ENCODE results near the gene CORIN. TPM values are rescaled to one million over a fixed set of nuclear protein-coding genes. Genes with fewer than 3 reads are reported as not detected.

The CORIN gene
- total and polyA plus RNA-seq, 7 donors, result under 0.01 to 2.5 (median 0.34) TPM

DNA sequence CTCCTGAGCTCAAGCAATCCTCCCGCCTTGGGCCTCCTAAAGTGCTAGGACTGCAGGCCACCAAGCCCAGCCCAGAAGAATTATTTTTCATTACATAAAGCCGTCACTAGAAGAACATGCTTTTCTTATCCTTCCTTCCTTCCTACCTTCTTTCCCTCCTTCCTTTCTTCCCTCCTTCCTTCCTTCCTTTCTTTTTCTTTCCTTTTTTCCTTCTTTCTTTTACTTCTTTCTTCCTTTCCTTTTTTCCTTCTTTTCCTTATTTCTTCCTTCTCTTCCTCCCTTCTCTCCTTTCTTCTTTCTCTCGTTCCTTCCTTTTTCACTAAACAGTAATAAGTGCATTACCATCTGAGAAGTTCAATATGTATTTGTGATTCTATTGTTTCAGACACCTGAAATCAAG is 231.4 kb downstream of the CORIN start:
- H3K36me3 ChIP-seq, result peaks cover 0 to 3% (median 0%) of the 10 kb centered on the region in 4 donors
- WGBS, 2 donors, result 93% methylated on average over 3 of the region's 3 CpGs
- no peak for DNase-seq
- H3K27ac ChIP-seq, result no peak overlapping the region
- TF ChIP-seq EP300 (IDR thresholded peaks at IDR 0.05) (no peak), CTCF (IDR thresholded peaks at IDR 0.05) (no peak), POLR2A (IDR thresholded peaks at IDR 0.05) (no peak), POLR2AphosphoS5 (IDR thresholded peaks at IDR 0.05) (no peak)
- H3K9me3 ChIP-seq, result no peaks in the 10 kb centered on the region
- H3K27me3 ChIP-seq, result no peaks in the 10 kb centered on the region
- no peak overlapping the region for H3K4me3 ChIP-seq
- H3K4me1 ChIP-seq, result no peaks in the 10 kb centered on the region
- intact Hi-C loops (cut with DNase I), result no loop called here

GRCh38 chr4:47598896-47599295 is 239.0 kb downstream of the CORIN start:
- Histone ChIP-seq H3K27me3 (no peaks in the 10 kb centered on the region), H3K4me1 (no peaks in the 10 kb centered on the region), H3K4me3 (no peak overlapping the region), H3K27ac (no peak overlapping the region), H3K36me3 (peaks cover 0 to 3% (median 0%) of the 10 kb centered on the region in 4 donors), H3K9me3 (no peaks in the 10 kb centered on the region)
- intact Hi-C loops (cut with DNase I), result no loop called here
- WGBS, 2 donors, result 93 to 94% methylated on average over 3 of the region's 3 CpGs
- TF ChIP-seq POLR2A (IDR thresholded peaks at IDR 0.05), result no peak
- no peak for TF ChIP-seq CTCF (IDR thresholded peaks at IDR 0.05)
- DNase-seq, result no peak

- TF ChIP-seq EP300 (IDR thresholded peaks at IDR 0.05) (no peak), CTCF (IDR thresholded peaks at IDR 0.05) (no peak), POLR2AphosphoS5 (IDR thresholded peaks at IDR 0.05) (no peak), POLR2A (IDR thresholded peaks at IDR 0.05) (no peak)
- intact Hi-C loops (cut with DNase I), result no loop called here
- DNase-seq, result no peak
- Histone ChIP-seq H3K4me1 (no peaks in the 10 kb centered on the region), H3K27me3 (no peaks in the 10 kb centered on the region), H3K27ac (no peak overlapping the region), H3K9me3 (no peaks in the 10 kb centered on the region), H3K4me3 (no peak overlapping the region), H3K36me3 (peaks cover 0 to 3% (median 0%) of the 10 kb centered on the region in 4 donors)
- 87 to 97% methylated on average over 1 of the region's 1 CpG for WGBS, 2 donors
These were observed 239.5 kb downstream of the CORIN start for GRCh38 chr4:47598320-47598719.

- TF ChIP-seq POLR2AphosphoS5 (IDR thresholded peaks at IDR 0.05) (no peak), CTCF (IDR thresholded peaks at IDR 0.05) (no peak), POLR2A (IDR thresholded peaks at IDR 0.05) (no peak), EP300 (IDR thresholded peaks at IDR 0.05) (no peak)
- intact Hi-C loops (cut with DNase I), result no loop called here
- Histone ChIP-seq H3K9me3 (no peaks in the 10 kb centered on the region), H3K27me3 (no peaks in the 10 kb centered on the region), H3K4me3 (no peak overlapping the region), H3K4me1 (no peaks in the 10 kb centered on the region), H3K27ac (no peak overlapping the region), H3K36me3 (peaks cover 0 to under 1% (median 0%) of the 10 kb centered on the region in 4 donors)
- 79 to 80% methylated on average over 1 of the region's 1 CpG for WGBS, 2 donors
- no peak for DNase-seq
These were observed 240.2 kb downstream of the CORIN start for GRCh38 chr4:47597696-47598095.

DNA sequence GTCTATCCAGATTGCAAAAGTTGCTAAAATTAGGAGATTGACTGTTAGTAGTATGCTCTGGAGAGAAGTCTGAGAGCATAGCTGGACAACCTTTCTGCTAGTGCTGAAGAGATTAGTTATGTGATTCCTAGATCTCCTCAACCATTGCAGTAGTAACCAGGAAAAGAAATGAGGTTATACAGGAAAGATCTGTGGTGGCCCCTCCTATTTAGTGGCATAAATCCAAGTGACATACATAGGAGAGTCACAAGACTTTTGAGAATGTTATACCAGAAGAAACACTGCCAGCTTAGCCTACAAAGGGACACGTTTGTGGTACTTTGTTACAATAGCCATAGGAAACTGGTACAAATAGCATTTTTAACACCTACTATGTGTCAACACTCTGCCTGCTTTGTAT is 247.5 kb downstream of the CORIN start:
- 96 to 99% methylated on average over 1 of the region's 1 CpG for WGBS, 2 donors
- Histone ChIP-seq H3K9me3 (peaks cover 0 to 4% (median 1%) of the 10 kb centered on the region in 4 donors), H3K27me3 (no peaks in the 10 kb centered on the region), H3K4me1 (no peaks in the 10 kb centered on the region), H3K27ac (no peak overlapping the region), H3K4me3 (no peak overlapping the region), H3K36me3 (peaks cover 28 to 72% (median 42%) of the 10 kb centered on the region in 4 donors)
- no peak for DNase-seq
- TF ChIP-seq POLR2AphosphoS5 (IDR thresholded peaks at IDR 0.05) (no peak), POLR2A (IDR thresholded peaks at IDR 0.05) (no peak), CTCF (IDR thresholded peaks at IDR 0.05) (no peak), EP300 (IDR thresholded peaks at IDR 0.05) (no peak)
- intact Hi-C loops (cut with DNase I), result no loop called here
